H1 (cell line): ENCODE measurements around the gene NAPA. TPM values are rescaled to one million over a fixed set of nuclear protein-coding genes. Genes with fewer than 3 reads are reported as not detected.

Experiments
- CTCF ChIA-PET: fragments of 300-600 bp; sonication (Branson Sonifier 250); formaldehyde crosslinking; loops from one replicate; lab custom pipeline; 2021; ENCODE audit not compliant: partially characterized antibody; lab: Charles Lee
- POLR2A ChIA-PET: fragments of 300-600 bp; sonication (Branson Sonifier 250); formaldehyde crosslinking; loops from one replicate; lab custom pipeline; 2021; ENCODE audit warnings: inconsistent platforms; ENCODE audit not compliant: partially characterized antibody; lab: Charles Lee
- DNase-seq, 2 experiments: peaks; one replicate each; pipeline versions ENCODE4 v3.0.0 to v3.0.0-alpha.2; 2010 to 2022; ENCODE audit warnings: low spot score in 2 of 2, low read depth in 1 of 2, mixed read lengths in 1 of 2
- FAIRE-seq: peaks from 2 replicates; lab custom pipeline; 2011; peaks lifted over from hg19 to GRCh38; lab: Jason Lieb, UNC
- H2AFZ ChIP-seq: 2 replicates; pipeline ENCODE4 v1.8.1; 2012; ENCODE audit warnings: low read length, inconsistent platforms
- H2AK5ac ChIP-seq: 2 replicates; pipeline ENCODE4 v1.6.1; 2013; ENCODE audit warnings: low read depth, low read length
- H2BK120ac ChIP-seq: replicated peaks from 2 replicates; pipeline ENCODE3; 2013; ENCODE audit warnings: low read depth, low read length, inconsistent platforms
- H2BK12ac ChIP-seq: 2 replicates; pipeline ENCODE4 v1.6.1; 2013; ENCODE audit warnings: low read depth, low read length
- H2BK15ac ChIP-seq: 2 replicates; pipeline ENCODE4 v1.6.1; 2013; ENCODE audit warnings: low read length
- H2BK20ac ChIP-seq: 2 replicates; pipeline ENCODE4 v1.6.1; 2013; ENCODE audit warnings: low read length
- H2BK5ac ChIP-seq: 2 replicates; pipeline ENCODE4 v1.6.1; 2013; ENCODE audit warnings: low read depth, low read length
- H3K14ac ChIP-seq: 2 replicates; pipeline ENCODE4 v1.6.1; 2013; ENCODE audit warnings: inconsistent platforms; ENCODE audit not compliant: insufficient read length
- H3K18ac ChIP-seq: 2 replicates; pipeline ENCODE4 v1.6.1; 2013; ENCODE audit warnings: low read length; ENCODE audit errors: extremely low read depth
- H3K23ac ChIP-seq: 2 replicates; pipeline ENCODE4 v1.6.1; 2013; ENCODE audit warnings: inconsistent platforms; ENCODE audit not compliant: insufficient read length
- H3K23me2 ChIP-seq: 2 replicates; pipeline ENCODE4 v1.6.1; 2013; ENCODE audit warnings: low read depth, low read length
- H3K27ac ChIP-seq: 2 replicates; pipeline ENCODE4 v1.6.1; 2011; ENCODE audit warnings: low read depth, low read length, inconsistent platforms
- H3K27me3 ChIP-seq, 4 experiments: replicated peaks in 1 of 4; 1 replicate in 1 of 4; 2 replicates in 3 of 4; pipeline versions ENCODE4 v1.6.1 to v1.8.1; 2011 to 2013; ENCODE audit warnings: low read length in 3 of 4, mild to moderate bottlenecking in 3 of 4, inconsistent platforms in 2 of 4, mixed read lengths in 2 of 4, moderate library complexity in 1 of 4; ENCODE audit not compliant: control insufficient read depth in 3 of 4, insufficient read depth in 3 of 4; ENCODE audit errors: extremely low read depth in 1 of 4
- H3K36me3 ChIP-seq, 4 experiments: 2 replicates each; pipeline versions ENCODE4 v1.6.1 to v1.8.1; 2011 to 2013; ENCODE audit warnings: mild to moderate bottlenecking in 4 of 4, low read length in 3 of 4, moderate library complexity in 2 of 4, control low read depth in 1 of 4, inconsistent platforms in 1 of 4; ENCODE audit not compliant: insufficient read depth in 4 of 4, control insufficient read depth in 2 of 4
- H3K4ac ChIP-seq: replicated peaks from 2 replicates; pipeline ENCODE3; 2013; ENCODE audit warnings: low read length, low read depth, mixed read lengths, inconsistent platforms; ENCODE audit not compliant: insufficient read length
- H3K4me1 ChIP-seq, 4 experiments: replicated peaks in 1 of 4; 1 replicate in 1 of 4; 2 replicates in 3 of 4; pipeline versions ENCODE4 v1.6.1 to v1.8.1; 2011 to 2013; ENCODE audit warnings: low read length in 3 of 4, inconsistent platforms in 2 of 4, mixed read lengths in 1 of 4; ENCODE audit not compliant: insufficient read depth in 4 of 4, control insufficient read depth in 3 of 4
- H3K4me2 ChIP-seq, 2 experiments: 2 replicates each; pipeline versions ENCODE4 v1.6.1 to v1.8.1; 2011 to 2013; ENCODE audit warnings: low read depth in 2 of 2, low read length in 2 of 2, control low read depth in 1 of 2, inconsistent platforms in 1 of 2, mild to moderate bottlenecking in 1 of 2; ENCODE audit not compliant: insufficient read depth in 1 of 2
- H3K4me3 ChIP-seq, 4 experiments: fragments of 200-600, 300-600 bp in 1 of 4; sonication (generic), shearing (Covaris generic), sonication (Bioruptor Twin) in 1 of 4; 2 replicates each; pipeline versions ENCODE4 v1.5.1 to v1.8.1; 2011 to 2016; ENCODE audit warnings: low read length in 4 of 4, low read depth in 3 of 4, control low read depth in 2 of 4, inconsistent platforms in 2 of 4, mild to moderate bottlenecking in 2 of 4, mixed read lengths in 1 of 4, moderate library complexity in 1 of 4; ENCODE audit not compliant: insufficient read depth in 2 of 4; ENCODE audit errors: extremely low read depth in 1 of 4
- H3K56ac ChIP-seq: replicated peaks from 2 replicates; pipeline ENCODE3; 2013; ENCODE audit warnings: low read depth, mild to moderate bottlenecking, mixed read lengths, low read length, inconsistent platforms; ENCODE audit not compliant: insufficient read length
- H3K79me1 ChIP-seq: 2 replicates; pipeline ENCODE4 v1.6.1; 2013; ENCODE audit warnings: low read depth, low read length, control low read depth
- H3K79me2 ChIP-seq, 2 experiments: 2 replicates each; pipeline versions ENCODE4 v1.6.1 to v1.8.1; 2012 to 2013; ENCODE audit warnings: low read length in 2 of 2, mild to moderate bottlenecking in 2 of 2, inconsistent platforms in 1 of 2; ENCODE audit not compliant: insufficient read depth in 2 of 2, control insufficient read depth in 1 of 2
- H3K9ac ChIP-seq, 4 experiments: replicated peaks in 1 of 4; 1 replicate in 1 of 4; 2 replicates in 3 of 4; pipeline versions ENCODE4 v1.6.1 to v1.8.1; 2011 to 2013; ENCODE audit warnings: low read depth in 3 of 4, low read length in 3 of 4, control low read depth in 2 of 4, mild to moderate bottlenecking in 2 of 4, moderate library complexity in 2 of 4, inconsistent platforms in 1 of 4; ENCODE audit errors: extremely low read depth in 1 of 4
- H3K9me3 ChIP-seq, 2 experiments: 2 replicates each; pipeline versions ENCODE4 v1.6.1 to v1.8.1; 2012 to 2013; ENCODE audit warnings: mild to moderate bottlenecking in 2 of 2, moderate library complexity in 2 of 2, control low read depth in 1 of 2, inconsistent platforms in 1 of 2, low read depth in 1 of 2, low read length in 1 of 2, mixed read lengths in 1 of 2; ENCODE audit not compliant: insufficient read depth in 2 of 2
- H4K20me1 ChIP-seq, 2 experiments: replicated peaks in 1 of 2; 2 replicates each; pipeline versions ENCODE3 to v1.8.1; 2011 to 2013; ENCODE audit warnings: inconsistent platforms in 2 of 2, low read length in 2 of 2, mild to moderate bottlenecking in 1 of 2; ENCODE audit not compliant: insufficient read depth in 2 of 2, control insufficient read depth in 1 of 2
- H4K5ac ChIP-seq: 2 replicates; pipeline ENCODE4 v1.6.1; 2013; ENCODE audit warnings: low read length, low read depth, mixed read lengths, inconsistent platforms; ENCODE audit not compliant: insufficient read length
- H4K8ac ChIP-seq: 2 replicates; pipeline ENCODE4 v1.8.0; 2013; ENCODE audit warnings: mild to moderate bottlenecking, moderate library complexity, low read length, inconsistent platforms; ENCODE audit not compliant: insufficient read depth; ENCODE audit errors: extremely low read depth
- H4K91ac ChIP-seq: replicated peaks from 2 replicates; pipeline ENCODE3; 2013; ENCODE audit warnings: low read length, mixed read lengths, inconsistent platforms; ENCODE audit not compliant: insufficient read length
- ATF3 ChIP-seq: IDR thresholded peaks from 2 replicates; pipeline ENCODE4 v1.6.1; 2011; ENCODE audit warnings: low read depth, mild to moderate bottlenecking, low read length; ENCODE audit not compliant: insufficient read depth
- PHF8 ChIP-seq: fragments of 200-600 bp; sonication (generic); conservative IDR thresholded peaks from 2 replicates; pipeline ENCODE4 v1.7.1; 2012; ENCODE audit warnings: low read depth, mild to moderate bottlenecking, inconsistent platforms, low read length, moderate library complexity
- SRF ChIP-seq: IDR thresholded peaks from 2 replicates; pipeline ENCODE4 v1.6.1; 2011; ENCODE audit warnings: mild to moderate bottlenecking, low read depth, low read length, moderate library complexity
- TCF12 ChIP-seq: IDR thresholded peaks from 2 replicates; pipeline ENCODE4 v1.6.1; 2011; ENCODE audit warnings: low read depth, mild to moderate bottlenecking, low read length
- WGBS, 2 experiments: shearing (Covaris generic) in 1 of 2; methylation state at CpG; one replicate each; pipeline versions ENCODE4 v1.1.6 to v1.1.7; 2013 to 2015; ENCODE audit warnings: low lambda C conversion rate in 2 of 2, mixed read lengths in 2 of 2, inconsistent platforms in 1 of 2, low coverage in 1 of 2, missing lambda C conversion rate in 1 of 2; ENCODE audit not compliant: insufficient replicate concordance in 2 of 2, insufficient coverage in 1 of 2, insufficient read length in 1 of 2; ENCODE audit errors: extremely low coverage in 1 of 2, missing lambda C conversion rate in 1 of 2; 5-methylcytosine and 5-hydroxymethylcytosine counted together
- polyA plus RNA-seq, 7 experiments: library from polyadenylated mRNA; depleted of rRNA in 3 of 7; stranded (reverse) in 5 of 7; unstranded in 2 of 7; fragments of >200 nt in 5 of 7; fragments of 200-250 nt in 2 of 7; gene quantifications; 1 replicate in 5 of 7; 2 replicates in 1 of 7; 4 replicates in 1 of 7; pipeline versions ENCODE4 v1.2.1 to v1.2.3, GENCODE V29; 2011 to 2013; ENCODE audit warnings: missing spikeins in 2 of 7, mixed read lengths in 2 of 7
- total RNA-seq: library from RNA; stranded (reverse); fragmentation: NEBNext Ultra II Directional; extraction: Animal tissue kit (Norgen Biotek cat#: 25700); gene quantifications from 2 replicates; pipeline ENCODE4 v1.2.1, GENCODE V29; 2021

Gene NAPA
- total and polyA plus RNA-seq, 2 of the 8 experiments (the other 6 are each of a cell fraction or from before 2014, with no cell fraction given): 58.5 to 78.2 TPM

- Histone ChIP-seq H4K20me1 (no peaks in the 10 kb centered on the region), H3K56ac (no peak overlapping the region), H3K79me2 (no peaks in the 10 kb centered on the region), H3K18ac (no peak overlapping the region), H4K5ac (no peak overlapping the region), H3K4ac (no peak overlapping the region), H3K36me3 (0 out of 8 replicates have a peak, but pooled peaks cover 0 to 2% (median 0%) of the 10 kb centered on the region in 4 experiments), H2BK120ac (no peak overlapping the region), H4K91ac (no peak overlapping the region), H3K27ac (no peak overlapping the region), H3K4me3 (no peak overlapping the region), H2BK15ac (no peak overlapping the region), H3K4me2 (no peak overlapping the region), H3K9me3 (no peaks in the 10 kb centered on the region), H3K23me2 (0 out of 2 replicates have a peak, but pooled peaks cover 2% of the 10 kb centered on the region), H3K79me1 (0 out of 2 replicates have a peak, but pooled peaks cover 2% of the 10 kb centered on the region), H2BK5ac (no peak overlapping the region), H2AK5ac (no peak overlapping the region), H3K4me1 (peaks cover 0 to 5% (median 2%) of the 10 kb centered on the region in 4 experiments; a peak in 4 of 7 replicates), H3K23ac (no peak overlapping the region), H3K9ac (no peak overlapping the region), H3K27me3 (no peaks in the 10 kb centered on the region), H2BK12ac (no peak overlapping the region), H4K8ac (no peak overlapping the region), H2AFZ (no peak overlapping the region), H3K14ac (no peak overlapping the region), H2BK20ac (no peak overlapping the region)
- POLR2A ChIA-PET: interaction anchor here (1.3 kb wide), 1 partner anchor 23 kb away, joined by 3 read pairs; no protein-coding TSS in a partner anchor
- no peak for FAIRE-seq
- CTCF ChIA-PET: interaction anchor here (0.9 to 4.5 kb wide), 7 partner anchors 8 to 189 kb away, joined by 3 to 37 read pairs (median 5); partner anchors contain the start of genes EHD2 and NAPA
- DNase-seq: no peak
- 85% methylated on average over 7 of the region's 7 CpGs; no CpG with 5 or more reads in 1 of the 2 experiments for WGBS, 2 experiments
- TF ChIP-seq PHF8: no peak
- no peak for TF ChIP-seq ATF3
- no peak for TF ChIP-seq TCF12
- TF ChIP-seq SRF: no peak
Measured at GRCh38 chr19:47523473-47523872, 8.6 kb upstream of the NAPA start.
